Measurements from ENCODE around the gene PSMA2. TPM values are rescaled to one million over a fixed set of nuclear protein-coding genes. Genes with fewer than 3 reads are reported as not detected.

PSMA2 gene
- total RNA-seq, 1 experiment from 2014 or later = 175 TPM

DNA sequence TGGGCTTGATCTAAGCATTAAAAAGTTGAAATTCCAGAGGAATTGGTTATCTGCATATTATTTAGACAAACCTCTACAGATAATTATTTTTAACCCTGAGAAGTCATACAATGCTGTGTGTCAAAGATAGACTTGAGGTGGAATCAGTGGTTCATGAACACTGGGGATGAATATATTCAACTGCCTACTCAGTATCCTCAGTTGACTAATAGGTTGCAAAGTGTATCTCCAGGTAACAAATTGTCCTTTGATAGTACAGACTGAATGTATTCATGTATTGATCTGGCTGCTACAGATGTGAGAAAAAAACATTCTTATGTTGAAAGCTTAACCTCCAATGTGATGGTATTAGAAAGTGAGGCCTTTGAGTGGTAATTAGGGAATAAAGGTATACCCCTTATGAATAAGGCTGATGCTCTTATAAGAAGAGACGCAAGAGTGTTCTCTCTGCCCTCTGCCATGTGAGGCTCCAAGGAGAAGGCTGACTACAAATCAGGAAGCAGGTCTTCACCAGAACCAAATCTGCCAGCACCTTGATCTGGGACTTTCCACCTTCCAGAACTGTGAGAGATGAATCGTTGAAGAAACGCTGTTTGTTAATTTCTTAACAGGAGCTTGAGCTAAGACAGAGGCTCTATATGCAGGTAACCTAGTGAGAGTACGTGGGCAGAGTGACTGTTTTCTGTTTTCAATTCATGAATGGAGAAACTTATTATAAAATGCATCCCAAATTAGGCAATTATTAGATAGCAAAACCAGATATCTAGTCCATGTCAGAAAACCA is 7.7 kb upstream of the PSMA2 start:
- no peak overlapping the region for H3K27ac ChIP-seq
- CTCF ChIA-PET = interaction anchor here (0.6 kb wide), 2 partner anchors 515 to 642 kb away, joined by 3 read pairs; no protein-coding TSS in a partner anchor
- intact Hi-C loops (cut with micrococcal nuclease; ENCODE audit: unreplicated experiment) = loop anchor here (5.0 kb wide), 2 partner anchors 518 to 763 kb away; no protein-coding TSS in a partner anchor
- POLR2A ChIA-PET (ENCODE audit: unreplicated experiment) = interaction anchor here (0.7 kb wide), 1 partner anchor 1465 kb away, joined by 3 read pairs; no protein-coding TSS in a partner anchor
- no peak overlapping the region for H3K4me2 ChIP-seq
- DNase-seq = no peak
- H3K9me3 ChIP-seq (ENCODE audit: insufficient read depth, low read depth) = no peaks in the 10 kb centered on the region
- no peak overlapping the region for H2AFZ ChIP-seq
- peaks cover 22% of the 10 kb centered on the region for H3K36me3 ChIP-seq (ENCODE audit: low read depth)
- no TSS peak for BruUV-seq (replicated peaks)
- peaks cover 11% of the 10 kb centered on the region; the same call in 1 of the 2 replicates for H3K79me2 ChIP-seq (ENCODE audit: low read depth)
- peaks cover 11% of the 10 kb centered on the region; the same call in 1 of the 2 replicates for H3F3A ChIP-seq (ENCODE audit: insufficient read depth, low read depth)
- no peaks in the 10 kb centered on the region for H3K27me3 ChIP-seq (ENCODE audit: insufficient read depth, low read depth)
- H3K9me2 ChIP-seq (ENCODE audit: insufficient read depth) = no peaks in the 10 kb centered on the region
- TF ChIP-seq, protein P1, sequence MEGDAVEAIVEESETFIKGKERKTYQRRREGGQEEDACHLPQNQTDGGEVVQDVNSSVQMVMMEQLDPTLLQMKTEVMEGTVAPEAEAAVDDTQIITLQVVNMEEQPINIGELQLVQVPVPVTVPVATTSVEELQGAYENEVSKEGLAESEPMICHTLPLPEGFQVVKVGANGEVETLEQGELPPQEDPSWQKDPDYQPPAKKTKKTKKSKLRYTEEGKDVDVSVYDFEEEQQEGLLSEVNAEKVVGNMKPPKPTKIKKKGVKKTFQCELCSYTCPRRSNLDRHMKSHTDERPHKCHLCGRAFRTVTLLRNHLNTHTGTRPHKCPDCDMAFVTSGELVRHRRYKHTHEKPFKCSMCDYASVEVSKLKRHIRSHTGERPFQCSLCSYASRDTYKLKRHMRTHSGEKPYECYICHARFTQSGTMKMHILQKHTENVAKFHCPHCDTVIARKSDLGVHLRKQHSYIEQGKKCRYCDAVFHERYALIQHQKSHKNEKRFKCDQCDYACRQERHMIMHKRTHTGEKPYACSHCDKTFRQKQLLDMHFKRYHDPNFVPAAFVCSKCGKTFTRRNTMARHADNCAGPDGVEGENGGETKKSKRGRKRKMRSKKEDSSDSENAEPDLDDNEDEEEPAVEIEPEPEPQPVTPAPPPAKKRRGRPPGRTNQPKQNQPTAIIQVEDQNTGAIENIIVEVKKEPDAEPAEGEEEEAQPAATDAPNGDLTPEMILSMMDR (conservative IDR thresholded peaks at IDR 0.05) = no peak
- no peak for TF ChIP-seq EZH2 (IDR thresholded peaks at IDR 0.05; ENCODE audit: low read depth)
- H3K4me1 ChIP-seq (replicated peaks; ENCODE audit: insufficient read depth) = no peaks in the 10 kb centered on the region
- no peaks in the 10 kb centered on the region for H4K20me1 ChIP-seq (ENCODE audit: insufficient read depth)
- no peak overlapping the region for H3K4me3 ChIP-seq

DNA sequence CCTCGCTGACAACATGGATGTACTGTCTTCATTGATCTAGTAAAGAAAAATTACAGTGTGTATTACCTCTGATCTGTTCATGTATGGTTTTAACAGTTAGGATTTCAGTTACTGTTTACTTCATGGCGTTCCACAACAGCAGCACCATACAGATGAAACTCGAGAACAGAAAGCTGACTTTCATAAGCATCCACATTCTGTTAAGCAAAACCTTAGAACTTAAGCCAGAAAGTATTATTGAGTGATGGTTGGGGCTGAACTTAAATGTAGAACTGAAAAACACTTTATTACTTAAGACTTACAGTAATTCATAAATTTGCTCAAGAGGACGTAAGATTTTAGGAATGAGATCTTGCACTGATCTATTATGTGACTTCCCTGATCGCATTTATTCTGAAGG is 3.9 kb upstream of the PSMA2 start:
- CTCF ChIA-PET = interaction anchor here (0.6 kb wide), 1 partner anchor 858 kb away, joined by 3 read pairs; no protein-coding TSS in a partner anchor
- TF ChIP-seq EZH2 (IDR thresholded peaks at IDR 0.05; ENCODE audit: low read depth) = no peak
- TF ChIP-seq, protein P1 (conservative IDR thresholded peaks at IDR 0.05) = no peak
- Histone ChIP-seq H3K27me3 (ENCODE audit: insufficient read depth, low read depth) (no peaks in the 10 kb centered on the region), H3K27ac (no peak overlapping the region), H3K4me2 (no peak overlapping the region), H3K9me3 (ENCODE audit: insufficient read depth, low read depth) (no peaks in the 10 kb centered on the region), H3K36me3 (ENCODE audit: low read depth) (peaks cover 22% of the 10 kb centered on the region), H3K4me3 (no peak overlapping the region), H3K4me1 (replicated peaks; ENCODE audit: insufficient read depth) (peaks cover 7% of the 10 kb centered on the region), H4K20me1 (ENCODE audit: insufficient read depth) (peaks cover 2% of the 10 kb centered on the region; the same call in 1 of the 2 replicates), H3K79me2 (ENCODE audit: low read depth) (peaks cover 43% of the 10 kb centered on the region), H2AFZ (no peak overlapping the region), H3F3A (ENCODE audit: insufficient read depth, low read depth) (peaks cover 11% of the 10 kb centered on the region; the same call in 1 of the 2 replicates), H3K9me2 (ENCODE audit: insufficient read depth) (no peaks in the 10 kb centered on the region)
- DNase-seq = no peak
- intact Hi-C loops (cut with micrococcal nuclease; ENCODE audit: unreplicated experiment) = no loop called here
- POLR2A ChIA-PET (ENCODE audit: unreplicated experiment) = no interaction called here
- no TSS peak for BruUV-seq (replicated peaks)

DNA sequence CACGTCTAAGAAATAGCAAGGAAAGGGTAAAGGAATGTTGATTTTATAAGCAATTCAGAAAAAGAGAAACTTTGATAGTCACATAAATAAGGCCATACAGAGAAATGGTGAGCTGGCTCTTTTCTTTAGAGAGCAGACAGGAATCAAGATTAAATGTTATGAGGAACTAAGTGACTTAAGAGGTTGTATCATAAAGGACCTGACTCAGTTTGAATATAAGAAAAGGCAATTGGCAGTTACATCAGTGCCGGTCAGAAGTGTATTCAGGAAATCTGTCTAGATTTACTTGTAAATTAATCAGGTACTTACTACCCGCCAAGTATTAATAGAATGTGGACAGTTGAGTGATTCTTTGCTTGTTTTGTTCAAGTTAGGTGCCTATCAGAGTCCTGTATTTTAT is 2.3 kb upstream of the PSMA2 start:
- no TSS peak for BruUV-seq (replicated peaks)
- Histone ChIP-seq H2AFZ (no peak overlapping the region), H3K9me3 (ENCODE audit: insufficient read depth, low read depth) (no peaks in the 10 kb centered on the region), H3K4me1 (replicated peaks; ENCODE audit: insufficient read depth) (peaks cover 23% of the 10 kb centered on the region), H4K20me1 (ENCODE audit: insufficient read depth) (peaks cover 16% of the 10 kb centered on the region), H3K36me3 (ENCODE audit: low read depth) (peaks cover 20% of the 10 kb centered on the region), H3K4me2 (peak overlapping the region; percentile 10; the same call in 1 of the 2 replicates), H3K27ac (no peak overlapping the region), H3K4me3 (no peak overlapping the region), H3F3A (ENCODE audit: insufficient read depth, low read depth) (no peaks in the 10 kb centered on the region), H3K9me2 (ENCODE audit: insufficient read depth) (no peaks in the 10 kb centered on the region), H3K79me2 (ENCODE audit: low read depth) (peaks cover 59% of the 10 kb centered on the region), H3K27me3 (ENCODE audit: insufficient read depth, low read depth) (no peaks in the 10 kb centered on the region)
- intact Hi-C loops (cut with micrococcal nuclease; ENCODE audit: unreplicated experiment) = no loop called here
- CTCF ChIA-PET = interaction anchor here (0.6 kb wide), 1 partner anchor 18 kb away, joined by 4 read pairs; no protein-coding TSS in a partner anchor
- POLR2A ChIA-PET (ENCODE audit: unreplicated experiment) = no interaction called here
- no peak for TF ChIP-seq EZH2 (IDR thresholded peaks at IDR 0.05; ENCODE audit: low read depth)
- TF ChIP-seq, protein P1 (conservative IDR thresholded peaks at IDR 0.05) = no peak
- DNase-seq = no peak

All from PC-9 (cell line).